Gastrocnemius medialis (tissue), 4 donors: Measurements from ENCODE around the gene PDE5A. TPM values are rescaled to one million over a fixed set of nuclear protein-coding genes. Genes with fewer than 3 reads are reported as not detected.

Experiments
- ATAC-seq, 2 donors: fragments of 150-250 bp; one replicate each; pipeline ENCODE4 v1.9.1; 2016
- DNase-seq, 2 donors: peaks; one replicate each; pipeline ENCODE4 v3.0.0-alpha.2; 2019
- H3K27ac ChIP-seq, 4 donors: fragments of 200-600 bp; sonication (generic); 1 replicate in 1 of 4; 2 replicates in 3 of 4; pipeline ENCODE4 v1.5.1; 2016 to 2018; ENCODE audit warnings: mild to moderate bottlenecking in 2 of 4, moderate library complexity in 1 of 4
- H3K27me3 ChIP-seq, 3 donors: fragments of 200-600 bp; sonication (generic) in 2 of 3; 1 replicate in 1 of 3; 2 replicates in 2 of 3; pipeline versions ENCODE4 v1.5.1 to v1.6.0; 2016 to 2019; ENCODE audit warnings: mild to moderate bottlenecking in 1 of 3, moderate library complexity in 1 of 3
- H3K36me3 ChIP-seq, 2 donors: fragments of 200-600 bp; sonication (generic) in 1 of 2; one replicate each; pipeline ENCODE4 v1.5.1; 2017 to 2018
- H3K4me1 ChIP-seq, 2 donors: fragments of 200-600 bp; sonication (generic) in 1 of 2; one replicate each; pipeline ENCODE4 v1.5.1; 2016 to 2017; ENCODE audit warnings: mild to moderate bottlenecking in 2 of 2
- H3K4me3 ChIP-seq, 4 donors: fragments of 200-600 bp; sonication (generic) in 3 of 4; 1 replicate in 1 of 4; 2 replicates in 3 of 4; pipeline ENCODE4 v1.5.1; 2016 to 2019; ENCODE audit warnings: mild to moderate bottlenecking in 2 of 4
- H3K9me3 ChIP-seq, 3 donors: fragments of 200-600 bp; sonication (generic) in 2 of 3; 1 replicate in 1 of 3; 2 replicates in 2 of 3; pipeline ENCODE4 v1.5.1; 2016 to 2019
- CTCF ChIP-seq, 5 experiments: fragments of 450-650 bp in 3 of 5; fragments of 200-600 bp in 2 of 5; sonication (generic) in 2 of 5; IDR thresholded peaks in 4 of 5; conservative IDR thresholded peaks in 1 of 5; 1 replicate in 4 of 5; 2 replicates in 1 of 5; pipeline ENCODE4 v1.5.1; 2016 to 2019; ENCODE audit warnings: antibody characterized with exemption in 5 of 5, mild to moderate bottlenecking in 3 of 5, moderate library complexity in 3 of 5
- POLR2A ChIP-seq, 2 donors: fragments of 450-650 bp; IDR thresholded peaks; one replicate each; pipeline ENCODE4 v1.6.1; 2017; ENCODE audit warnings: antibody characterized with exemption in 2 of 2, mild to moderate bottlenecking in 2 of 2, moderate library complexity in 2 of 2
- in situ Hi-C, 4 donors: fragments of 200-750 bp; cut with MboI; loops; one replicate each; pipeline versions ENCODE4 v1.15.0 to v1.8.0; 2017; ENCODE audit warnings: low sequenced_read_pairs in 4 of 4
- intact Hi-C: fragments of 100-400 bp; cut with DNase I; formaldehyde crosslinking; loops from one replicate; pipeline ENCODE4 v1.15.1; 2023; ENCODE audit warnings: low total_unique reads
- total RNA-seq, 4 donors: library from RNA; depleted of rRNA; stranded (reverse); fragments of >200 nt; gene quantifications; one replicate each; pipeline versions ENCODE4 v1.1.0 to v1.2.3, GENCODE V29; 2016

PDE5A gene
- total RNA-seq, 4 donors from 2014 or later = 5.5 to 9.9 (median 6.0) TPM

- H3K36me3 ChIP-seq = no peaks in the 10 kb centered on the region
- no peak overlapping the region for H3K27ac ChIP-seq
- ATAC-seq (no peak), DNase-seq (no peak)
- TF ChIP-seq POLR2A (IDR thresholded peaks at IDR 0.05) (no peak), CTCF (IDR thresholded peaks at IDR 0.05 in 4 of 5, conservative IDR thresholded peaks at IDR 0.05 in 1 of 5) (no peak)
- no peaks in the 10 kb centered on the region for H3K4me1 ChIP-seq
- H3K4me3 ChIP-seq = no peak overlapping the region
- in situ Hi-C loops = no loop called here
- no peaks in the 10 kb centered on the region for H3K27me3 ChIP-seq
- intact Hi-C loops = no loop called here
- H3K9me3 ChIP-seq = no peaks in the 10 kb centered on the region
Observed at GRCh38 chr4:119672086-119672485, 43.5 kb upstream of the PDE5A start.

- Histone ChIP-seq H3K4me1 (no peaks in the 10 kb centered on the region), H3K36me3 (no peaks in the 10 kb centered on the region), H3K27ac (no peak overlapping the region), H3K4me3 (no peak overlapping the region), H3K9me3 (no peaks in the 10 kb centered on the region), H3K27me3 (no peaks in the 10 kb centered on the region)
- intact Hi-C loops (no loop called here), in situ Hi-C loops (no loop called here)
- no peak for ATAC-seq
- no peak for DNase-seq
- TF ChIP-seq CTCF (IDR thresholded peaks at IDR 0.05 in 4 of 5, conservative IDR thresholded peaks at IDR 0.05 in 1 of 5) (no peak), POLR2A (IDR thresholded peaks at IDR 0.05) (no peak)
Observed at GRCh38 chr4:119671205-119671604, 42.6 kb upstream of the PDE5A start.

GRCh38 chr4:119667802-119668201, 39.2 kb upstream of the PDE5A start:
- ATAC-seq = no peak
- DNase-seq = no peak
- H3K27ac ChIP-seq = no peak overlapping the region
- no peaks in the 10 kb centered on the region for H3K4me1 ChIP-seq
- H3K27me3 ChIP-seq = no peaks in the 10 kb centered on the region
- H3K9me3 ChIP-seq = no peaks in the 10 kb centered on the region
- no peak overlapping the region for H3K4me3 ChIP-seq
- in situ Hi-C loops = no loop called here
- TF ChIP-seq CTCF (IDR thresholded peaks at IDR 0.05 in 4 of 5, conservative IDR thresholded peaks at IDR 0.05 in 1 of 5) (no peak), POLR2A (IDR thresholded peaks at IDR 0.05) (no peak)
- no peaks in the 10 kb centered on the region for H3K36me3 ChIP-seq
- intact Hi-C loops = no loop called here

- no peaks in the 10 kb centered on the region for H3K9me3 ChIP-seq
- ATAC-seq (no peak), DNase-seq (no peak)
- H3K27me3 ChIP-seq = no peaks in the 10 kb centered on the region
- H3K4me3 ChIP-seq = no peak overlapping the region
- no peaks in the 10 kb centered on the region for H3K36me3 ChIP-seq
- H3K27ac ChIP-seq = no peak overlapping the region
- in situ Hi-C loops (no loop called here), intact Hi-C loops (no loop called here)
- TF ChIP-seq CTCF (IDR thresholded peaks at IDR 0.05 in 4 of 5, conservative IDR thresholded peaks at IDR 0.05 in 1 of 5) = no peak
- TF ChIP-seq POLR2A (IDR thresholded peaks at IDR 0.05) = no peak
- no peaks in the 10 kb centered on the region for H3K4me1 ChIP-seq
Observed at GRCh38 chr4:119666653-119667091, 38.1 kb upstream of the PDE5A start.

- Histone ChIP-seq H3K4me3 (no peak overlapping the region), H3K27me3 (no peaks in the 10 kb centered on the region), H3K4me1 (no peaks in the 10 kb centered on the region), H3K27ac (no peak overlapping the region), H3K36me3 (no peaks in the 10 kb centered on the region), H3K9me3 (no peaks in the 10 kb centered on the region)
- intact Hi-C loops (no loop called here), in situ Hi-C loops (no loop called here)
- TF ChIP-seq POLR2A (IDR thresholded peaks at IDR 0.05) = no peak
- TF ChIP-seq CTCF (IDR thresholded peaks at IDR 0.05 in 4 of 5, conservative IDR thresholded peaks at IDR 0.05 in 1 of 5) = no peak
- DNase-seq = no peak
- no peak for ATAC-seq
Observed at GRCh38 chr4:119665752-119666151, 37.1 kb upstream of the PDE5A start.
